Stimulated activated CD8-positive, alpha-beta memory T cell treated with anti-CD3 and anti-CD28 coated beads, Interleukin-12 subunit alpha, Interleukin-12 subunit beta, amount 100 ng/mL, for 1 hour (primary cell): ENCODE data around the gene ARHGEF6.
"Not testable (repeated sequence)": the region's sequence is repeated elsewhere in the genome, so short reads cannot be mapped to it uniquely, and the experiment has no call there.

ENCODE experiments used
- DNase-seq: peaks from one replicate; pipeline ENCODE4 v3.0.0-alpha.2; 2020; ENCODE audit warnings: low read depth

Gene ARHGEF6

DNA sequence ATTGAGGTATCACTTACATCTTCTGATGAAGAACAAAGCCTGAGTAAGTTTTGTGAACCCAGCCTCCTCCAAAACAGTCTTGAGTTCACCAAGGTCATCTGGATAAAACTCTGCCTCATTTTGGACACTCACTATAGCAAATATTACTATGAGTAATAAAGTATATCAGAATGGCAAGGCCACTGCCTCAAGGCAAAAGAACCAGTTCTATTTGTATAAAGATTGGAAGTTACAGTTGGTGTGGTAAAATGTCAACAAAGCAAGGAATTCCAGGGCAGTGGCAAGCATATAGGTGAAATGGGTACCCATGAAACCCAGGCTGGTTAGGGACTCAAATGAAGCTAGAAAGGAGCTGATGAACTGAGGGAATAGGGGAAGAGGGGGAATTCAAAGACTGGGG lies 2.4 kb upstream of the ARHGEF6 start:
- DNase-seq = no peak

DNA sequence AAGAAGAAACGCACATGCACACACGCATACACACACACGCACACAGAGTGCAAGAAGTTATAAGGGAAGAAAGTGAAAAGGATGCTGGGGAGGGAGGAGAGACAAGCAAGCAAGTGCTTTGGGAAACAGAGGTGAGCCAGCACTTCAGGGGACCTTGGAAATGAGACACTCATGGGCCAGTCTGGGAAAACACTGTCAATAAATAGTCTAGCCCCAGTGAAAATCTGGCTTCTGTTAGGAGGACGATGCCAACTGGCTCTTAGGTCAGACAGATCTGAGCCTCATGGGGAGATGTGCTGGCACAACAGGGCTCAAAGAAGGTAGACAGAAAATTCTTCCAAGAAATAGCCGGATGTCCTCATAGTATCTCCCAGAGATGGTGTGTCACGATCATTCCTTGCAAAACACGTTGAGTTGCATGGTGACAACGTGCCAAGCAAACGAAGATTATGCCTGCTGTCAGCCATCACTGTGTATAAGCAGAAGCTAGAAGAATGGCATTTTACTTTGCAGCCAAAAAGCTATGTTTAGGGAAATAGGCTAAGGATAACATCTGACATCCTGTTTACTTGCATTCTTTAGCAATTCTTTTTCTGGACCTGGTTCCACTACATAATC lies 557 bp upstream of the ARHGEF6 start:
- no peak for DNase-seq

DNA sequence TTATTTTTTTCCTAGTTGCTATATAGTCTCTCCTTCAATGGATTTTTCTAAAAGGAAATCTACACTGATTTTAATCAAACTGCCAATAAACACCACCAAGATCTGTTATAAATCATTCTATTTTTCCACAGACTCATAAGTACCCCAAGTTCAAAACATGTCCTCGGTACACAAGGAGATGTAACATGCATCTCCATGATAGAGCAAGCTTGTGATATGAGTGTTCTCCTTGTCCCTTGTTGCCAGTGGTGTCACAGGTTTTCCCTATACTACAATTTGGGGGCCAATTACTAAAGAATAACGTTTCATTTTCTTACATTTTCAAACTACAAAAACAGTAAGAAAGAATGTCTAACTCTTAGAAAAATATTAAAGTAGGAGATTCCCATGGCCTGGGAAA lies 491 bp downstream of the ARHGEF6 start:
- DNase-seq = no peak

- DNase-seq = no peak
Measured at GRCh38 chrX:136779346-136779781, 1.4 kb downstream of the ARHGEF6 start.

DNA sequence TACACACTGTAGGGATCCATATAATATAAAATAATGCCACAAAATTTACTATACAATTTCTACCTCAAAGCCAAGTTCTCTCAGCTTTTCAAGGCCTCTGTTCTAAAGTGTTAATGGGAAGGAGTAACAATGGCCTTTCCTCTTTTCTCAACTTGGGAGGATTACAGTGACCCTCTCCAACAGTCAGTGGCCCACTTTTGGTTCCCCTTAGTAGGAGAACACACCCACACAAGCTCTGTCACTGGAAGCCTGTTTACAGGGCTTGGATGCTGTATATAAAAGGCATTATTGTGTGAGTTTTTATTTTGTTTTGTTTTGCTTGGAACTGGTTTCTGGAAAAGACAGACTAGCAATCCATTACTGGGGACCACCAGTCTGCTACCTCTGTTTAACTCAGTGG lies 1.8 kb downstream of the ARHGEF6 start:
- DNase-seq = no peak

DNA sequence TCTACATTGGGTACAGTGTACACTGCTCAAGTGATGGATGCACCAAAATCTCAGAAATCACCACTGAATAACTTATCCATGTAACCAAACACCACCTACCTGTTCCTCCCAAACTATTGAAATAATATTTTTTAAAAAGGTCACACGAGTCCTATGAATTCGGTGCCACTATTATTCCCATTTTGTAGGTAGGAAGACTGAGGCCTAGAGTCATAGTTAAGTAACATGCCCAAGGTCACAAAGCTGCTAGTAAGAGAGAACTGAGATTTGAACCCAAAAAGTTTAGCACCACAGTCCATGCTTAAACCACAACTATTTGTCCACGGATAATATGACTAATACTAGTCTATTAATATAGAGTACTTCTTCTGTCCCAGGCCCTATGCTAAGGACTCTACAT lies 2.7 kb downstream of the ARHGEF6 start:
- DNase-seq = no peak

DNA sequence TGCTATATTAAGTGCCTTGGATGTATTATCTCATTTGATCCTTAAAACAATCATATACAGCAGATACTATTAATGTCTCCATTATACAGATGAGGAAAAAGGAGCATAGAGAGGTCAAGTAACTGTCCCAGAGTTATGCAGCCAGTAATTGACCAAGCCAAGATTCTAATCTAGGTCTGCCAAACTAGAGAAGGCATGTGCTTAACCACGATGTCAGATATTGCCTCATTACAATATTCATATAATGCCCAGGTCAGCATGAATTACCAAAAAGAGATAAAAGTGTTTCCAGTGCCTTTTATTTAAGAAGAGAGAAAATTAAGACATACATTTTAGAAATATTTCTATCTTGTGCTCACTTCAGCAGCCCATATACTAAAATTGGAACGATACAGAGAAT lies 7.1 kb downstream of the ARHGEF6 start:
- no peak for DNase-seq

DNA sequence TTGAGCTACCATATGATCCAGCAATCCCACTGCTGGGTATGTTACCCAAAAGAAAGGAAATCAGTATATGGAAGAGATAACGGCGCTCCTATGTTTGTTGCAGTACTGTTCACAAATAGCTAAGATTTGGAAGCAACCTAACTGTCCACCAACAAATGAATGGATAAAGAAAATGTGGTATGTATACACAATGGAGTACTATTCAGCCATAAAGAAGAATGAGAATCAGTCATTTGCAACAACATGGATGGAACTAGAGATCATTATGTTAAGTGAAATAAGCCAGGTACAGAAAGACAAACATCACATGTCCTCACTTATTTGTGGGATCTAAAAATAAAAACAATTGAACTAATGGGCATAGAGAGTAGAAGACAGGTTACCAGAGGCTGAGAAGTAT lies 8.9 kb downstream of the ARHGEF6 start:
- not testable (repeated sequence) for DNase-seq

- no peak for DNase-seq
Measured at GRCh38 chrX:136768469-136769084, 12.2 kb downstream of the ARHGEF6 start.

GRCh38 chrX:136767104-136767941 lies 13.4 kb downstream of the ARHGEF6 start:
- no peak for DNase-seq

DNA sequence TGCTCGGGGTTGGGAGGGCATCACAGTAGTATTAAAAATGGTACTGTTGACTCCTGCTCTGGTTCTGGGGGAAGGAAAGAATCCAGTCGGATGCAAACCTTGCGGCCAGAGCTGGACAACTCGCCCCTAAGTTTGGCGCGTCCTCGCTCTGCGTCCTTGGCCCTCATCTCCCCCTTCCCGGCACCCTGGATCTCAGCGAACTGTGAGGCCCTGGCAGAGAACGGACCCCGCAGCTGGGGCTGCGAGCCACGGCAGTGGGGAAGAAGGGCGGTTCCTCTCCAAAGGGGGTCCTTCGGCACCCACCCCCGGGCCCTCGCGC lies 14.0 kb downstream of the ARHGEF6 start:
- no peak for DNase-seq

GRCh38 chrX:136765821-136766356 lies 14.8 kb downstream of the ARHGEF6 start:
- no peak for DNase-seq

GRCh38 chrX:136764206-136764605 lies 16.5 kb downstream of the ARHGEF6 start:
- DNase-seq = no peak

- no peak for DNase-seq
Measured at GRCh38 chrX:136762820-136763452, 17.8 kb downstream of the ARHGEF6 start.

- no peak for DNase-seq
Measured at GRCh38 chrX:136761421-136761820, 19.3 kb downstream of the ARHGEF6 start.

GRCh38 chrX:136759968-136760367 lies 20.8 kb downstream of the ARHGEF6 start:
- no peak for DNase-seq

- DNase-seq = no peak
Measured at GRCh38 chrX:136755411-136755810, 25.3 kb downstream of the ARHGEF6 start.

DNA sequence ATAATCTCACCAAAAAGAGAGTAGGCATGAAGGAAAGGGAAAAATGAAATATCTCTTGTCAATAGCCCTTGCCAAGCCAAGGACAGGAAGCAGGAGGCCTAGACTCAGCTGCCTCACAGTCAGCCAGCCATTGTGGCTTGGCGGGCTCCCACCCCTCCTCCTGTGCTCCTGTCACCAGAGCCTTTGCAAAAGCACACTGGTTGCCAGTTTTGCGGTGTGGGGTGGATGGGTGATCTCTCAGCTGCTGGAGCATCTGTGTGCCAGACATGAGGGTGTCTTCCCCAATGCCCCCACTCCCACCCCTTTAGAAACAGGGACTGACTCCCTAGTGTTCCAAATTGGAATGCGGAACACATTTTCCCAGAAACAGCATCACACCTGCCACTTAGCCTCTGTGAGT lies 26.1 kb downstream of the ARHGEF6 start:
- DNase-seq = no peak

GRCh38 chrX:136752796-136753195 lies 27.9 kb downstream of the ARHGEF6 start:
- DNase-seq = no peak

DNA sequence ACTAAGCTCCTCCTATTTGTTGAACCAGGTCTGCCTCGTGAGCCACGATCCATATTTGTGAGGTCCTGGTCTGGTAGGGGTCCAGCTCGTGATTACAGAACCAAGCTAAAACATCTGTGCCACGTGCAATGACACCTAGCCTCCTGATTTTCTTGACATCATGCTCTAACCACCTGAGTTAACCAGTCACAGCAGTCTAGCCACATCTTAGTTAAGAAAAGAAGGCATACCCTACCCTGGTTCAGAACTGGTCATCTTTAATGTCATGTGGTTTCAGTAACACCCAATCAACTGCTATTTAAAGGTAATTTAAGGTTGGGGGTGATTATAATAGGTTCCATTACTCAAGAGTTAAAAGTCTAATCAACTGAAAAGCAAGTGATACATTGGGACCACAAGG lies 28.4 kb downstream of the ARHGEF6 start:
- DNase-seq = no peak

DNA sequence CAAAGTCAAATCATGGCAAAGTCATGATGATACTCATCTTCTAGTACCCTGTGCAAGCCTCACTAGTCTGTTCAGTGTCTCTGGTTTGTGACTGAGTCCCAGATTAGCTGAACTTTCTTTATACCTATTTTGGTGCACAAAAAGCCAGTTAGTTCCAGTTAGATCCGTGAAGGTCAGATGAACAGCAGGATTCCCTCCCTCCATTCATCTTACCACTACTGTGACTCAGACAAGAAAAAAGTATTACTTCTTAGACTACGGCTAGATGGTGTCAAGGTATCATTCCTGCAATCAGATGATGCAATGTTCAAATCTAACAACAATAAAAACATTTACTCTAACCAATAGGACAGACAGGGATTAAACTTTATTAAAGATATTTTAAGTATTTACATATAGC lies 30.4 kb downstream of the ARHGEF6 start:
- no peak for DNase-seq
